ENCODE data around the gene ENDOU. TPM values are rescaled to one million over a fixed set of nuclear protein-coding genes. Genes with fewer than 3 reads are reported as not detected.

The ENDOU gene
- total RNA-seq, 3 donors from 2014 or later: 0.14 TPM; not detected in 2

GRCh38 chr12:47709671-47710070 is 15.6 kb downstream of the ENDOU start:
- Mint-ChIP-seq H3K36me3 (ENCODE audit: insufficient read depth) (no peaks in the 10 kb centered on the region), H3K4me1 (ENCODE audit: low read depth) (peaks cover 35% of the 10 kb centered on the region)

DNA sequence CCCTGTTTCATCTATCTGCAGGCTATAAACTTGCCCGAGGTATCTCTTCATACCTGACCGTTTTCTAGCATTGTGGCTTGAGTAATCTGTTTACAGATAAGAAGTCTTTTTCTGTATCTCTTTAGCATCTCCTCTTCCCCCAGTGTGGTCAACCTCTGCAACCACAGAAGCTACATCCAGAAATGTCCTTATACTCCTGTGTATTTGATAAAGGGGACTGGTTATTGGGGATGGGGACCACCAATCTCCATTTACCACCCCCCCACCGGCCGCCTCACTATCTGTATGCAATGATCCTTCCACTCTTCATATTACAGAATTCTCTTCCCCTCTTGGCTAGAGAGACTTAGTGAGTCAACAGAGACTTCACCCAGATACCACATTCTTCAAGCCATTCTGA is 16.1 kb downstream of the ENDOU start:
- Mint-ChIP-seq H3K9me3 (no peaks in the 10 kb centered on the region), H3K27me3 (ENCODE audit: low read depth) (no peaks in the 10 kb centered on the region), H3K4me3 (no peak overlapping the region), H3K4me1 (ENCODE audit: low read depth) (peaks cover 36% of the 10 kb centered on the region), H3K36me3 (ENCODE audit: insufficient read depth) (no peaks in the 10 kb centered on the region)
- no peak for DNase-seq
- no peak for ATAC-seq

More at GRCh38 chr12:47709671-47710070, 15.6 kb downstream of the ENDOU start:
- no peak for ATAC-seq
- Mint-ChIP-seq H3K27me3 (ENCODE audit: low read depth) (no peaks in the 10 kb centered on the region), H3K9me3 (no peaks in the 10 kb centered on the region), H3K4me3 (no peak overlapping the region)
- DNase-seq: no peak

DNA sequence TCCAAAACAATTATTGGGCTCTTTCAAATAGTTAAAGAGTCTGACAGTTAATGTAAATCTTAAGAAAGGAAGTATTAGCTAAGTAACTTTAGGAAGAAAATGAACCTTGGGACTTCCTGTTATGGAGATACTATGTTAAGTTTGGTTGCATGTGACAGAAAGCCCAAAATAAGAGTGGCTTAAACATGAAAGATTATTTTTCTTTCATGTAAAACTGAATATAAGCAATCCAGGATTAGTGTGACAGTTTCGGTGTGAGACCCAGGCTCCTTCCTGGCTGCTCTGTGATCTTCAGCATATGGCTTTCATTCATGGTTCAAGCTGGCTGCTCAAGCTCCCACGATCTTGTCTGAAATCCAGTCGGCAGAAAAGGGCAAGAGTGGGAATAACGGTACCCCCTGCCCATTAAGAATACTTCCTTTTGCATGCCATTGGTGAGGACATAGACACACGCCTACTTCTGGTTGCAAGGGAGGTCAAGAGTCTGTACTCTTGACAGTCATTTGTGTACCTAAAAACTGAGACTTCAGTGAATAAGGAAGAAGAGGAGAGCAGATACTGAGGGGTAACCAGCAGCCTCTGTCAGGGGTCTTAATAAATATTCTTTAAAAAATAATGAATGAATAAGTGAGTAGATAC is 17.3 kb downstream of the ENDOU start:
- peaks cover 3% of the 10 kb centered on the region for H3K36me3 Mint-ChIP-seq (ENCODE audit: insufficient read depth)
- H3K4me3 Mint-ChIP-seq: peak overlapping the region; percentile 33
- H3K9me3 Mint-ChIP-seq: no peaks in the 10 kb centered on the region
- peaks cover 48% of the 10 kb centered on the region for H3K4me1 Mint-ChIP-seq (ENCODE audit: low read depth)
- no peaks in the 10 kb centered on the region for H3K27me3 Mint-ChIP-seq (ENCODE audit: low read depth)
- ATAC-seq (no peak), DNase-seq (no peak)

GRCh38 chr12:47707355-47707754 is 17.9 kb downstream of the ENDOU start:
- H3K27me3 Mint-ChIP-seq (ENCODE audit: low read depth): no peaks in the 10 kb centered on the region
- no peaks in the 10 kb centered on the region for H3K9me3 Mint-ChIP-seq
- H3K4me1 Mint-ChIP-seq (ENCODE audit: low read depth): peaks cover 51% of the 10 kb centered on the region
- DNase-seq (no peak), ATAC-seq (no peak)
- peaks cover 3% of the 10 kb centered on the region for H3K36me3 Mint-ChIP-seq (ENCODE audit: insufficient read depth)
- H3K4me3 Mint-ChIP-seq: peak overlapping the region; percentile 33

- no peaks in the 10 kb centered on the region for H3K9me3 Mint-ChIP-seq
- peaks cover 54% of the 10 kb centered on the region for H3K4me1 Mint-ChIP-seq (ENCODE audit: low read depth)
- DNase-seq (peak; percentile 97), ATAC-seq (peak; percentile 97)
- no peaks in the 10 kb centered on the region for H3K27me3 Mint-ChIP-seq (ENCODE audit: low read depth)
- peaks cover 6% of the 10 kb centered on the region for H3K36me3 Mint-ChIP-seq (ENCODE audit: insufficient read depth)
- H3K4me3 Mint-ChIP-seq: peak within 1 kb of the TSS; percentile 90
These were observed 19.5 kb downstream of the ENDOU start, which contains the start of gene RPAP3 for GRCh38 chr12:47705566-47706425. Gene RPAP3 (minus strand): TSS chr12:47706030. CDS start chr12:47702840, 3,190 bp downstream.

GRCh38 chr12:47705229-47705565 is 20.1 kb downstream of the ENDOU start:
- no peaks in the 10 kb centered on the region for H3K27me3 Mint-ChIP-seq (ENCODE audit: low read depth)
- H3K4me1 Mint-ChIP-seq (ENCODE audit: low read depth): peaks cover 58% of the 10 kb centered on the region
- no peaks in the 10 kb centered on the region for H3K9me3 Mint-ChIP-seq
- ATAC-seq (no peak), DNase-seq (no peak)
- H3K36me3 Mint-ChIP-seq (ENCODE audit: insufficient read depth): peaks cover 11% of the 10 kb centered on the region
- peak overlapping the region; percentile 90 for H3K4me3 Mint-ChIP-seq

- DNase-seq: no peak
- Mint-ChIP-seq H3K4me1 (ENCODE audit: low read depth) (peaks cover 58% of the 10 kb centered on the region), H3K9me3 (no peaks in the 10 kb centered on the region), H3K4me3 (peak overlapping the region; percentile 90), H3K36me3 (ENCODE audit: insufficient read depth) (peaks cover 13% of the 10 kb centered on the region), H3K27me3 (ENCODE audit: low read depth) (no peaks in the 10 kb centered on the region)
- no peak for ATAC-seq
These were observed 20.6 kb downstream of the ENDOU start for GRCh38 chr12:47704719-47705118.

DNA sequence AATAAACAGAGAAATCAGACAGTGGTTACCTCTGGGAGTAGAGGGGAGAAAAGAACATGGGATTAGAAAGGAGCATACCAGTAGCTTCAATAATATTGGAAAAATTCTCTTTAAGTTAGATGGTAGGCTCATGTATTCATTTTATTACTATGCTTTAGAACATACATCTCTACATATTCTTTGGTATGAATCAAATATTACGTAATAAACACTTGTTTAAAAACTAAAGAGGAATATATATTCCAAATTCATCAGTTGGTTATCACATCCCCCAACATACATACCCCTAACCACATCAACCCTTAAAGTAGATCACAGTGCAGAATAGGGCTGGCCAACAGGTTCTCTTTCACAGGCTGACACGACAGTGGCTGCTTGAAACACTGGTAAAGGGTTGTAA is 25.0 kb downstream of the ENDOU start:
- Mint-ChIP-seq H3K4me3 (no peak overlapping the region), H3K4me1 (ENCODE audit: low read depth) (peaks cover 31% of the 10 kb centered on the region), H3K9me3 (no peaks in the 10 kb centered on the region), H3K36me3 (ENCODE audit: insufficient read depth) (peaks cover 29% of the 10 kb centered on the region), H3K27me3 (ENCODE audit: low read depth) (no peaks in the 10 kb centered on the region)
- no peak for DNase-seq
- ATAC-seq: no peak

DNA sequence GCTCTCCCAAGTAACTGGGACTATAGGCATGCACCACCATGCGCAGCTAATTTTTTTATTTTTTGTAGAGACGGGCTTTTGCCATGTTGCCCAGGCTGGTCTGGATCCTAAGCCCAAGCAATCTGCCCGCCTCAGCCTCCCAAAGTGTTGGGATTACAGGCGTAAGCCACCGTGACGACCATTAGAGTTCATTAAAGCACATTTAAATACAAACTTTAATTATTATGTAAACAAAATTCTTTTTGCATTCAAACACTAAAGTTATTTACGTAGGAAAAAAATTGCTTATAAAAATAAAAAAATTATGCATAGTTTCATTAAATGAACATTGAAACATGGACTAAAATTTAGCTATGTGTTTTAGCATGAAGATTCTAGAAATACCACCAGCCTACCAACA is 26.7 kb downstream of the ENDOU start:
- H3K9me3 Mint-ChIP-seq: no peaks in the 10 kb centered on the region
- no peak overlapping the region for H3K4me3 Mint-ChIP-seq
- ATAC-seq (no peak), DNase-seq (no peak)
- H3K27me3 Mint-ChIP-seq (ENCODE audit: low read depth): no peaks in the 10 kb centered on the region
- H3K36me3 Mint-ChIP-seq (ENCODE audit: insufficient read depth): peaks cover 37% of the 10 kb centered on the region
- peaks cover 23% of the 10 kb centered on the region for H3K4me1 Mint-ChIP-seq (ENCODE audit: low read depth)

- H3K9me3 Mint-ChIP-seq: no peaks in the 10 kb centered on the region
- H3K4me3 Mint-ChIP-seq: no peak overlapping the region
- ATAC-seq: no peak
- H3K27me3 Mint-ChIP-seq (ENCODE audit: low read depth): no peaks in the 10 kb centered on the region
- no peak for DNase-seq
- H3K36me3 Mint-ChIP-seq (ENCODE audit: insufficient read depth): peaks cover 43% of the 10 kb centered on the region
- peaks cover 17% of the 10 kb centered on the region for H3K4me1 Mint-ChIP-seq (ENCODE audit: low read depth)
These were observed 27.2 kb downstream of the ENDOU start for GRCh38 chr12:47698055-47698454.

- Mint-ChIP-seq H3K4me3 (no peak overlapping the region), H3K9me3 (no peaks in the 10 kb centered on the region), H3K36me3 (ENCODE audit: insufficient read depth) (peaks cover 41% of the 10 kb centered on the region), H3K27me3 (ENCODE audit: low read depth) (no peaks in the 10 kb centered on the region), H3K4me1 (ENCODE audit: low read depth) (no peaks in the 10 kb centered on the region)
- no peak for DNase-seq
- ATAC-seq: no peak
These were observed 36.1 kb downstream of the ENDOU start for GRCh38 chr12:47689215-47689614.

GRCh38 chr12:47687636-47688035 is 37.7 kb downstream of the ENDOU start:
- Mint-ChIP-seq H3K27me3 (ENCODE audit: low read depth) (no peaks in the 10 kb centered on the region), H3K4me1 (ENCODE audit: low read depth) (peaks cover 9% of the 10 kb centered on the region), H3K9me3 (no peaks in the 10 kb centered on the region), H3K36me3 (ENCODE audit: insufficient read depth) (peaks cover 39% of the 10 kb centered on the region), H3K4me3 (no peak overlapping the region)
- DNase-seq (no peak), ATAC-seq (no peak)

GRCh38 chr12:47686645-47687240 is 38.5 kb downstream of the ENDOU start:
- peak in 1 of 2 donors; percentile 57 for ATAC-seq
- Mint-ChIP-seq H3K36me3 (ENCODE audit: insufficient read depth) (peaks cover 35% of the 10 kb centered on the region), H3K9me3 (no peaks in the 10 kb centered on the region), H3K27me3 (ENCODE audit: low read depth) (no peaks in the 10 kb centered on the region), H3K4me3 (no peak overlapping the region), H3K4me1 (ENCODE audit: low read depth) (peaks cover 9% of the 10 kb centered on the region)
- no peak for DNase-seq

GRCh38 chr12:47679785-47680184 is 45.5 kb downstream of the ENDOU start:
- Mint-ChIP-seq H3K27me3 (ENCODE audit: low read depth) (no peaks in the 10 kb centered on the region), H3K9me3 (no peaks in the 10 kb centered on the region), H3K4me1 (ENCODE audit: low read depth) (peaks cover 31% of the 10 kb centered on the region), H3K36me3 (ENCODE audit: insufficient read depth) (peaks cover 71% of the 10 kb centered on the region), H3K4me3 (no peak overlapping the region)
- ATAC-seq (no peak), DNase-seq (no peak)

Data from activated T-cell treated with anti-CD3 and anti-CD28 coated beads, Interleukin-2, amount 50 U/mL, for 4 hours (primary cell).